ENCODE results near the gene APOBEC3H. TPM values are rescaled to one million over a fixed set of nuclear protein-coding genes. Genes with fewer than 3 reads are reported as not detected.

APOBEC3H gene
- total and polyA plus RNA-seq, 8 donors = 0.23 to 1.3 (median 0.61) TPM; not detected in 4

DNA sequence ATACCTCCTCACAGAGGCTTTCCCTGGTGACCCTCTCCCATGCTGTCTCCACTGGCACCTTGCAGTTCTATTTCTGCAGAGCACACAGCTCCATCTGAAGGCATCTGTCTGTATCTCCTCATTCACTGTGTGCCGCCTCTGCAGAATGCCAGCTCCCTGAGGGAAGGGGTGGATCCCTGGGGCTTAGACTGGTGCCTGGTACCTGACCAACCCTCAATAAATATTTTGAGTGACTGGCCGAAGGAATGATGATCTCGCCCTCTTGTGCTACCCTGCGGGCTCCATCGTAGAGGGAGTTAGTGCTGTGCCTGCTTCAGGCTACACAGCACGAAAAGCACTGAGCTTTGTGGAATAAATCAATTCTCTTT, 53.8 kb downstream of the APOBEC3H start:
- peaks cover 13 to 53% of the 10 kb centered on the region in 2 donors for H3K4me1 ChIP-seq
- ATAC-seq (no peak), DNase-seq (peak in 1 of 4 donors; percentile 7)
- TF ChIP-seq, protein P1, sequence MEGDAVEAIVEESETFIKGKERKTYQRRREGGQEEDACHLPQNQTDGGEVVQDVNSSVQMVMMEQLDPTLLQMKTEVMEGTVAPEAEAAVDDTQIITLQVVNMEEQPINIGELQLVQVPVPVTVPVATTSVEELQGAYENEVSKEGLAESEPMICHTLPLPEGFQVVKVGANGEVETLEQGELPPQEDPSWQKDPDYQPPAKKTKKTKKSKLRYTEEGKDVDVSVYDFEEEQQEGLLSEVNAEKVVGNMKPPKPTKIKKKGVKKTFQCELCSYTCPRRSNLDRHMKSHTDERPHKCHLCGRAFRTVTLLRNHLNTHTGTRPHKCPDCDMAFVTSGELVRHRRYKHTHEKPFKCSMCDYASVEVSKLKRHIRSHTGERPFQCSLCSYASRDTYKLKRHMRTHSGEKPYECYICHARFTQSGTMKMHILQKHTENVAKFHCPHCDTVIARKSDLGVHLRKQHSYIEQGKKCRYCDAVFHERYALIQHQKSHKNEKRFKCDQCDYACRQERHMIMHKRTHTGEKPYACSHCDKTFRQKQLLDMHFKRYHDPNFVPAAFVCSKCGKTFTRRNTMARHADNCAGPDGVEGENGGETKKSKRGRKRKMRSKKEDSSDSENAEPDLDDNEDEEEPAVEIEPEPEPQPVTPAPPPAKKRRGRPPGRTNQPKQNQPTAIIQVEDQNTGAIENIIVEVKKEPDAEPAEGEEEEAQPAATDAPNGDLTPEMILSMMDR (IDR thresholded peaks at IDR 0.05) = no peak
- no peak overlapping the region for H3K4me3 ChIP-seq
- H3K36me3 ChIP-seq = no peaks in the 10 kb centered on the region
- H3K9me3 ChIP-seq = no peaks in the 10 kb centered on the region
- H3K27me3 ChIP-seq = peaks cover 15 to 30% of the 10 kb centered on the region in 2 donors
- intact Hi-C loops (cut with DNase I) = no loop called here
- peak overlapping the region in 1 of 2 donors; percentile 83 for H3K27ac ChIP-seq

DNA sequence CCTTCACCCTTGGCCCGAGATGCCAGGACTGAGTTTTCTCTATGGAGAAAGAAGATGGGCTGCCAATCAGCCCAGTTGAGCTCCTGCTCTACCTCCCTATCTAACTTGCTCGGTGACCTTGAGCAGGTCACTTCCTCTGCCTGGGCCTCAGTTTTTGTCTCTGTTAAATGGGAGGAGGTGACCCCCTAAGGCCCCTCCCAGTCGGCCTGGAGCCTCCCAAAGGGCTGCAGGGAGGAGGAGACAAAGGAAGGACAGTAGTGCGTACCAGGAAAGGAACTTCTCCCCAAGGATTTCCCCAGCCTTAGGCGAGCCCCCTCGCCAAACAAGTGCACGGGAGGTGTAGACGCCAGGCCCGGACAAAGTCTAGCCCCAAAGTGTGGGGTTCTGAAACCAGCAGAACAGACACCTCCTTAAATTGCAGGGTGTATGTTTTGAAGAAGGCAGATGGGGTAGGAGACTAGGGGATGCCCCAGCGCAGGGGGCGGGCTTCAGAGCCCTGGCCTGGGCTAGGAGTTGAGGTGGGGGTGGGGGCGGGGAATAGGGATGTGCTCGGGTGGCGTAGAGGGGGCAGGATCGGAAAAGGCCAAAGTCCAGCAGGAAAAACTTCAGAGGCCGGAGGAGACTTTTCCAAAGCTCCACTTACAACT, 54.4 kb downstream of the APOBEC3H start:
- Histone ChIP-seq H3K4me1 (peaks cover 10 to 46% of the 10 kb centered on the region in 2 donors), H3K9me3 (no peaks in the 10 kb centered on the region), H3K4me3 (peak overlapping the region; percentile 64 to 66), H3K27ac (peak overlapping the region; percentile 75 to 83), H3K27me3 (peaks cover 15 to 30% of the 10 kb centered on the region in 2 donors), H3K36me3 (no peaks in the 10 kb centered on the region)
- DNase-seq (peak in 1 of 4 donors; percentile 51), ATAC-seq (no peak)
- intact Hi-C loops (cut with DNase I) = no loop called here
- TF ChIP-seq, protein P1 (IDR thresholded peaks at IDR 0.05) = no peak

DNA sequence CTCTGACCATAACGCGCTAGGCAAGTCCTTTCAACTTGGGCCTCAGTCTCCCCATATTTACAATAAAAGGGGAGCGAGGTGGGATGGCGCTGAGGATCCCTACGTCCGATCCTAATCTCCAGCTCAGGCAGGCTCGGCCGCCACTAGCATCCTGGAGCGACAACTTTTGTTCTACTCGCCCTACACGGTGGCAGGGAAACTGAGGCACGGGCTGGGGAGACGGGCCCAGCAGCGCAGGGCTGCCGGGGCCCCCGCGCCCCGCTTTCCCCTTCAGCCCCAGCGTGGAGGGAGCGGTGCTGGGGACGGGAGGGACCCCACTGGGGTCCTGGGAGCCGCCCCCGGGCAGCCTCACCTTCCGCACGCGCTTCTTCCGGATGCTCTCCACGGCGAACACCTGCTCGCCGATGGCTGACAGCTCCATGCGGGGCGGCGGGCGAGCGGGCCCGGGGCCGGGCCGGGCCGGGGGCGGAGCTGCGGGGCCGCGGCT, 55.0 kb downstream of the APOBEC3H start:
- peaks cover 10 to 42% of the 10 kb centered on the region in 2 donors for H3K4me1 ChIP-seq
- H3K27ac ChIP-seq = peak overlapping the region; percentile 75 to 83
- H3K36me3 ChIP-seq = no peaks in the 10 kb centered on the region
- DNase-seq = no peak
- intact Hi-C loops (cut with DNase I) = no loop called here
- peak overlapping the region; percentile 64 to 66 for H3K4me3 ChIP-seq
- peaks cover 15 to 30% of the 10 kb centered on the region in 2 donors for H3K27me3 ChIP-seq
- ATAC-seq = no peak
- H3K9me3 ChIP-seq = no peaks in the 10 kb centered on the region
- TF ChIP-seq, protein P1 (IDR thresholded peaks at IDR 0.05) = no peak

DNA sequence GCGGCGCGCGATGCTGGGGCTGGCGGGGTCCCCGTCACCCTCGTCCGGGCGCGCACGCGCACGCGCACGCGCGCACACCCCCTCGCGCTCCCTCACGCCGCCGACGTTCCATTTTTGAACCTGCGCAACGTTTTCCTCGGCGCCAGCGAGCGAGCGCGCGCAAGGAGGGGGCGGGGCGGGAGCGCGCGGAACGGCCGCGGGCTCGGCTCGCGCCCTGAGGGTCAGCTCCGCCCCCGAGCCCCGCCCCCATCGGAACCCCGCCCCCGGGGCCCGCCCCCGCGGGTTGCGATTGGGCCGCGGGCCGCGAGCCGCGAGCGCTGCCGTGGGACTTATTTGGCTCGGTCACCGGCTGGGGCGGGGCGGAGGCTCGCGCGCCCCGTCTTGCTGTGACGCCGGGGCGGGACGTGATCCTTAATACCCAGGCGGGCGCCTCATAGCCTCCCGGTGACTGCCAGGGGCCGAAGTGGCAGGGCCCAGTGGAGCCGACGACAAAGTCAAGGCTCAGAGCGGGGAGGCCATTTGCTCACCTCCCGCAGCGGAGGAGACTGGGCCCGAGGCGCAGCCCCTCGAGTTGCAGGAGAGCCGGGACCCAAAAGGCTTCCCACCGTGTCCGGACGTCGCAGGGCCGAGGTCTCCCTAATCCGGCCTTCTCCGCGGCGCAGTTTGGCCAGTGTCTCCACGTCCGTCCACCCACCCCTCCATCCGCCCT, 55.6 kb downstream of the APOBEC3H start, which contains the start of gene CBX7:
Gene CBX7 (minus strand): TSS at position 170 of the 709 bp plus-strand sequence. CDS start 236 bp downstream, outside the sequence.
- H3K27me3 ChIP-seq = peaks cover 15 to 30% of the 10 kb centered on the region in 2 donors
- ATAC-seq = peak; percentile 96
- peak within 1 kb of the TSS; percentile 81 to 83 for H3K27ac ChIP-seq
- intact Hi-C loops (cut with DNase I) = no loop called here
- DNase-seq = peak; percentile 80 to 98 (median 92)
- H3K36me3 ChIP-seq = no peaks in the 10 kb centered on the region
- peaks cover 9 to 42% of the 10 kb centered on the region in 2 donors for H3K4me1 ChIP-seq
- H3K9me3 ChIP-seq = no peaks in the 10 kb centered on the region
- TF ChIP-seq, protein P1 (IDR thresholded peaks at IDR 0.05) = no peak
- H3K4me3 ChIP-seq = peak within 1 kb of the TSS; percentile 64 to 66

DNA sequence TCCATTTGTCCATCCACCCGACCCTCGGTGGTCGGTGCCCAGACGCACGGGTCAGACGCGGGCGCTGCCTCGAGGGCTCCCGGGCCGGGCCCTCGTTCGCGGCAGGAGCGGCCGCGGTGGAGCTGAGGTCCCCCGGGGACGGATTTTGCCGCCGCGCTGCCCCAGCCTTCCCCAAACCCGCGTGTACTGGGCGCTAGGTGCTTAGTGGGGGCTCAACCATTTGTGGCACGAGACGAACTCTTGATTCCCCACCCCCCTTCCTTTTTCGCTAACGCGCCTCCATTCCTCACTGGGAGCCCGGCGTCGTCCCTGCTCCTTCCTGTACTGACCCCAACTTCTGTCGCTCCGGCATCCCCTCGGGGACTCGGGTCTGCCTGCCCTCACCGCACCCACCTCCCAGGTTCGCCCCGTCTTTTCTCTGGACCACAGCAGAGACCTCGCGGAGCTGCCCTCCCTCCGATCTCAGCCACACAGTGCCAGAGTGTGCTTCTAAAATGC, 56.2 kb downstream of the APOBEC3H start:
- intact Hi-C loops (cut with DNase I) = no loop called here
- DNase-seq = no peak
- peak overlapping the region; percentile 81 to 83 for H3K27ac ChIP-seq
- peak overlapping the region; percentile 50 to 66 for H3K4me3 ChIP-seq
- peaks cover 15 to 30% of the 10 kb centered on the region in 2 donors for H3K27me3 ChIP-seq
- H3K9me3 ChIP-seq = no peaks in the 10 kb centered on the region
- TF ChIP-seq, protein P1 (IDR thresholded peaks at IDR 0.05) = no peak
- H3K36me3 ChIP-seq = no peaks in the 10 kb centered on the region
- H3K4me1 ChIP-seq = peaks cover 3 to 37% of the 10 kb centered on the region in 2 donors
- peak; percentile 10 for ATAC-seq

All from left lung (tissue), 10 donors.